ENCODE results near the gene GRIP1. TPM values are rescaled to one million over a fixed set of nuclear protein-coding genes. Genes with fewer than 3 reads are reported as not detected.

Gene GRIP1
- total RNA-seq, 1 experiment from 2014 or later: 1.5 TPM

DNA sequence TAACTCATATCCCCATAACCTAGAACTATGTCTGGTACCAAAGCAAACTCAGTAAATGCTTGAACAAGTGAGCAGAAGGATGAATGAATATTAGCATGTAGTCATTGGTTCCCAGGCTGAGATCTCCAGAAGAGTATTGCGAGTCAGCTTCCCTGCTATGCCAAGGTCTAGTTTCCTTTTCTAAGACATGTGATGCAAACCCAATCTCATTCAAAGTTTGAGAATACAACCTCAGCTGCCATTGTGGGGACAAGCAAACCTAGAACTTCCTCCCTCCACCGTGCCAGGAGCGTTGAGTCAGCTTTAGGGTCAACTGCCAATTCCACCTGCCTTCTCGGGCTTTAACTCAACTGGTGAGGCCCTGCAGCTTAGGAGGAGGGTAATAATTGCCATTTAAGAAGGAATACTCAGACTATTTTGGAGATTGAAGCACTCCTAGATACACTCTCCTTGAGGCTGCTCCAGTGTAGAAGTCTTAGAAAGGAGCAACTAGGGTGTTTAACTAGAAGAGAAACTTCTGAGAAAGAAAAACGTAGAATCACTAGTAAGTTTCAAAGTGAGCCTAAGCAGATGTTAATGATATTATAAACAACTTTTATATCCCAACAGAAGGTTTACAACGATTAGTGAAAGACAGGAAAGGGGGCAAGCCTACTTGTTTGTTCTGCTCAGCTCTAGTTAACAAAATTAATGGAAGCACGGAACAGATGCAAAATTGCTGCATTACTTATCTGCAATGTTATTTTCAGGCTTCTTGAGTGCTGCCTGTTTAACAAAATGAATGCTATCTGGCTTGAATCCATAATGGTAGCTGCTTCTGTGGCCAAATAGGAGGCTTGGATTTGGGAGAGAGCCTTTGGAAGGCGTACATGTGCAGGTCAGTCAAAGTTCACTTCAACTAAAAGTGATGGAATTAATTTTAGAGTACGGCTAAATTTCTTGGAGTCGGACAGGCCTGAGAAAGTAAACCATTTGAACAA, 279.7 kb downstream of the GRIP1 start:
- DNase-seq (ENCODE audit: low read depth): peak; percentile 88

DNA sequence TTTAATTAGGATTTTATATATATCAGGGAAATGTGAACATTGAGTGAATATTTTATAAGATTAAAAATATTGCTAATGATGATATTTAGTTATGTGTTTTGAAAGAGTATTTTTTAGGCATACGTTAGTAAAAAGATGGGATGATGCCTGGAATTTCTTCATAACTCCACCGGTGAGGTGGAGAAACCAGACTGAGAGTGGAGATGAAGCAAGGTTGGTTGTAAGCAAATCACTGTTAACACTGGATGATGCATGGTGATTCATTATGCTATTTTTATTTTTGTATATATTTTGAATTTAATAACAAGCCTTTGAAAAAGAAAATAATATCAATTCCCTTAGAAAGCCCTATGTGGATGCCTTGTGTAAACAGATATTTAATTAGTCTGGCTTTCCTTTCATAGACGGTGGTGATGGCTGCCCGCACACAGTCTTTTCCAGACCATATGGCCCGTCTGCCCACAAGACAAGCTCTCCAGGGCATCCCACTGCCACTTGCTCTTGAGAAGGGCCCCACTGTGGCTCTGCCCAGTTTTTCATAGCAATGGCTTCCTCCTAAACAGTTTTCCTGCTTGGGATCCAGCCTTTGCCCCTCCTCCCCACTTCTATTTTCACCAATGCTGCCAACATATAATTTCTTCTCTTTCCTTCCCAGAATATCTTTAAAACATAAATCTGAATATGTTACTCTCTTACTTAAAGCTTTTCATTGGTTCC, 281.1 kb downstream of the GRIP1 start:
- no peak for DNase-seq (ENCODE audit: low read depth)

GRCh38 chr12:66393890-66394289, 285.0 kb downstream of the GRIP1 start:
- DNase-seq (ENCODE audit: low read depth): no peak

DNA sequence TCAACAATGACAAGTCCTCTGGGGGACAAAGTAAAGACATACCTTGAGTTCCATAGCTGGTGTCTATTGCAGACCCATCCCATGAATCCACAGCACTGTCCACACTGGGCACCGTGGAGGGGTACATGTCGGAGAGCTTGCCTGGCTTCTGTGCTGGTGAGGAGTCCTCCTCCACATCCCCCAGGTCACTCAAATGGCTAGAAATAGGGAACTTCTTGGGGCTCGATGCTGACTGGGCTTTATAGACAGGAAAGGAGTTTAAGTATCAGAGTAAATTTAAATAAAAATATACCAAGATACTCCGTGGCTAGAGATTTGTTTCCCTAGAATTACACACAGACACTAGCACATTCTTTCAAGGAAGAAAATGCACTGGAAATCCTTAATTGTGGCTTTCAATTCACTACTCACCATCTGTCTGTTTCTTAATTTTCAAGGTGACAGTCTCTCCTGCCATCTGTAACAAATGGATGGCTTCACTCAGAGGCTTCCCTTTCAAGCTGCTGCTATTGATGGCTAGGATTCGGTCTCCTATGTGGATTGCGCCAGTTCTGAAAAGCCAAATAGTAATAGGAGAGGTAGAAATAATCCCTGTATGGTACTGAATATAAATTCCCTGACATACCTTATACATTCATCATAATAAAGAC, 286.5 kb downstream of the GRIP1 start:
- no peak for DNase-seq (ENCODE audit: low read depth)

DNA sequence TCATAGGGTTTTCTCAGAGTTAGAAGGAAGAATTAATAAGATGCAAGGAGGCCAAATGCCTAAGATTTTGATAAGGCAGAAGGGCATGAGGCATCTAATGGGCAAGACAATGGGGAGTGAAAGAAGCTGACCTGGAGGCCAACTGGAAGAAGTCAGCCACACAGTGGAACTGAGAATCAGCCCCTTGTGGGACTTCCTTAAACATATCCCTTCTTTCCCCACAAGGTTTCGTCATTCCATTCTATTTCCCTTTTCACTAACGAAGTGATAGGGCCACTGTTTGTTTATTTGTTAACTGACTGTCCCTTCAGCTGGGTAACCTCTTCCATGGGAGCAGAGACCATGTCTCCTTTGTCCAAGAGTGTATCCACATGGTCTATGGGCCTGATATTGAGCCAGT, 290.4 kb downstream of the GRIP1 start:
- no peak for DNase-seq (ENCODE audit: low read depth)

- no peak for DNase-seq (ENCODE audit: low read depth)
Measured at GRCh38 chr12:66387117-66387516, 291.8 kb downstream of the GRIP1 start.

GRCh38 chr12:66380769-66381535, 297.9 kb downstream of the GRIP1 start:
- no peak for DNase-seq (ENCODE audit: low read depth)

GRCh38 chr12:66379616-66380015, 299.3 kb downstream of the GRIP1 start:
- DNase-seq (ENCODE audit: low read depth): no peak

DNA sequence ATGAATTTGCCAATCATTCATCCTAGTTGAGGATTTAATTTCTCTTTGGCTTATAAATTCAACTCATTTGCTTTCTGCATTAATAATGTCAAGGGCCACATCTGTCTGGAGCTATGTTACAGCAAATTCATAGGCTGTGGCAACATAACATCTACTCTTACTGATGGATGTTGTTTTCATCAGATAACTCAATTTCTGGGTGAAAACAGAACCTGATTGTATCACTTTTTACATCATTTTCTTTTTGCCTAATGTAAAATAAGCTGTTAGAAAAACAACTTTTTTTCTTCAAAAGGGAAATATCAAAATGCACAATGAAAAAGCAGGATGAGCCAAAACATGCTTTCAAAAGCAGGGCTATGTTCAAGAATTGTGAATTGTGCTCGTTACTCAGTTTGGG, 303.3 kb downstream of the GRIP1 start:
- DNase-seq (ENCODE audit: low read depth): no peak

DNA sequence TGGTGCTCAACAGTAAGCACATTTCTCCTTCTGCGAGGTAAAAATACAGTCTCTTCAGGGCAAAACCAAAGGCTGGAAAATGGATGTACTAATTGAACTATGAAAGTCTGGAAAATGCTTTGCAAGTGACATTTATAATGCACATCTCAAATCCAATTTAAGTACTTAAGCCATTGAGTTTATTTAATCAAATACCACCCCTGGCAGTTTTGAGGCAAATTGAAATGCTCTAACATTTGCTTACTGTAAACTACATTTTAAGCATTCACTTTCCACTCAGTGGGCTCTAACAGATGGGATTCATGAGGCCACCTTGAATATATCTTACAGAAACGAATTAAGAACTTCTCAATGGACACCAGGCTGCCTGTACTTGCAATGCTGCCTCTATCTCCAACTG, 306.9 kb downstream of the GRIP1 start:
- DNase-seq (ENCODE audit: low read depth): no peak

DNA sequence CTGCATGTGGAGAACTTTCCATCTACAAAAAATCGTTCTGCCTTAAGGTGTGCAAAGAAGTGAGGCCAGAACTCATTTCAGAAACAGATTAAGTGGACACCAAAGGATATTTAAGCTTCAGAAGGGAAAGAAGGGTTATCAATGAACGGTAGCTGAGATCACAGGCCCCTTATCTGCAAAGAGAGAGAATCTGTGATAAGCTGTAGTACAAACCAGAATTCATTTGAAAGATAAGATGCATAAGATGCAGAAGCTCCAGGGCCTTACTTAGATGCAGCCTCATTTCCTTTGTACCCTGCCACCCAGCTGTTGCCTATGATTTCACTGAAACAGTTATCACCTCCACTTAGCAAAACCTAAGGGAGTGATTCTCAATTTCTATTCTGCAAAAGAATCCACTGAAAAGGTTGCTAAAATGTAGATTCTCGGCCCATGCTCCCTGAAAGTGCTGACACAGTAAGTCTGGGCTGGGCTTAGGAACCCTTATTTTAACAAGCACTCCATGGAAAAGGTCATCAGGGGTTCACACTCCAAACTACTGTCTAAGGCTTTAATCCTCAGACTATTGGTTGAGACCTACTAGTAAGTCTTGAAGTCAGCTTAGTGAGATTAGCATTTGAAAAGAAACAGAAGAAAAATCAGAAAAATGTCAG, 311.7 kb downstream of the GRIP1 start:
- DNase-seq (ENCODE audit: low read depth): no peak

GRCh38 chr12:66365718-66366490, 313.0 kb downstream of the GRIP1 start:
- no peak for DNase-seq (ENCODE audit: low read depth)

DNA sequence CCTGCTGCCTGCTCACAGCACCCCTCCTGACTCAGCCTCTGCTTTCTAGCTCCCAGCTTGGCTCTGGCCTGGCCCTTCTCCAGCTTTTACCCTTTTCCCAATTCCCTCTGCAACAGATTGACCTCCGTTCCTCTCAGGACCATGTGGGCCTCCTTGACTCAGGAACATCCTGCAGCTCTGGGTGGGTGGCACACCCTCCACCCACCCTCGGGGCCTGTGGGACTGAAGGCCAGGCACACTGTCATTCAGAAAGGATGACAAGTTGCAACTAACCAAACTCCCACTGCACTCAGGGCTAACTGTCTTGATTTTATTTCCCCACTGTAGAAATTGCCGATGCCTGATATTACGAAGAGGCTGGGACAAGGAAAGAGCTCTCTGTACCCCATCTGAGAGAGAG, 317.2 kb downstream of the GRIP1 start:
- no peak for DNase-seq (ENCODE audit: low read depth)

- no peak for DNase-seq (ENCODE audit: low read depth)
Measured at GRCh38 chr12:66359300-66359699, 319.6 kb downstream of the GRIP1 start.

- no peak for DNase-seq (ENCODE audit: low read depth)
Measured at GRCh38 chr12:66354291-66354690, 324.6 kb downstream of the GRIP1 start.

DNA sequence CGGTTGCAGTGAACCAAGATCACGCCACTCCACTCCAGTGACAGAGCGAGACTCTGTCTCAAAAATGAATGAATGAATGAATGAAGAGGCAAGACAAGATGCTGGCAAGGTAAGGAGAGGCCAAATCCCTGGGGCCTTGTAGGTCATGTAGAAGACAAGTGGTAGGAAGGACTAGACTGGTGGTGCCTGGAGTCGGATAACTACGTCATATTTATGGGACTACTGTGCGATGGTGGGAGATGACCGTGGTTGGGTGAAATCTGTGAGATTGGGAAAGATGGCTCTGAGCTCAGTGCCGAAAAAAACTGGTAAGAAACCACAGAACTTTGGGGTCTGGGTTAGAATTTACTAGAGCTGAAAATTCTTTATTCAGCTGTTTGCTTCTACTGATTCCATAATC, 326.0 kb downstream of the GRIP1 start:
- no peak for DNase-seq (ENCODE audit: low read depth)

- DNase-seq (ENCODE audit: low read depth): peak; percentile 45
Measured at GRCh38 chr12:66352197-66352596, 326.7 kb downstream of the GRIP1 start.

DNA sequence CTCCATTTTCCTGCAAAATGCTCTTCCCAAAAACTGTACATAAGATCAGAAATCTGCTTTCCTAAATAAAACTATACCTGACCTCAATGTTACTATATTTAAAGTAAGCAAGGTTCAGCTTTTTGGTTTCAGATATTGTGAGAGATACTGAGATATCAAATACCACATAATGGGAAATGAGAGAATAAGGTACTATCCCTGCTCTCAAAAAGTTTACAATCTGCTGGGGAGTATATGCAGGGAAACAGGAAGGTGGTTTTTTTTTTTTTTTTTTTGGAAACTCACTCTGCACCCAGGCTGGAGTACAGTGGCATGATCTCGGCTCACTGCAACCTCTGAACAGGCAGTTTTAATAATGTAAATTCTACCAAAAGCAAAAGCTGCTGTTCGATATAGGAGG, 327.6 kb downstream of the GRIP1 start:
- no peak for DNase-seq (ENCODE audit: low read depth)

- no peak for DNase-seq (ENCODE audit: low read depth)
Measured at GRCh38 chr12:66345956-66346355, 332.9 kb downstream of the GRIP1 start.

DNA sequence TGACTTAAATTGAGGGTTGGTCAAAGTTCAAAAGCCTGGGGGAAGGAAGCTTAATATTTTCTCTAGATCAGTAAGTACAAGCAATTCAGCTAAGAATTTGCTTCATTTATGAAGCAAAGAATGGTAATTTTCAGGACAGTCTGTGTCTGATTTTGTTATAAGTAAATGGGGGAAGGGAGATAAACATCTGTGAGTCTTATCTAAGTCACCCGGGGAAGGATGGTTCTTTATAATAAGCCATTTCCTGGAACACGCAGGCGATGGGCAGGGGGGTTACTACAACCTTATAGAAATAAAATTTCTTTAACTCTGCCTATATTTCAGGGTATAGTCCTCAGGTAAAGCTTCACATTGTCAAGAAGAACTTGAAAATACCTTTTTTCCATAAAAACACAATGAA, 333.7 kb downstream of the GRIP1 start:
- DNase-seq (ENCODE audit: low read depth): no peak
